ENCODE measurements around the gene TMPRSS7. TPM values are rescaled to one million over a fixed set of nuclear protein-coding genes. Genes with fewer than 3 reads are reported as not detected.

Gene TMPRSS7
- total RNA-seq, 1 donor from 2014 or later, result not detected

GRCh38 chr3:112101916-112102315 is 67.4 kb downstream of the TMPRSS7 start:
- H4K20me1 ChIP-seq (ENCODE audit: low read depth), result no peaks in the 10 kb centered on the region
- Mint-ChIP-seq H3K4me1 (no peaks in the 10 kb centered on the region), H3K27me3 (ENCODE audit: insufficient read depth, low read depth) (no peaks in the 10 kb centered on the region), H3K9me3 (no peaks in the 10 kb centered on the region), H3K4me3 (no peak overlapping the region), H3K36me3 (no peaks in the 10 kb centered on the region), H3K27ac (no peak overlapping the region)
- H3K4me2 ChIP-seq, result no peak overlapping the region
- TF ChIP-seq EZH2phosphoT487 (IDR thresholded peaks at IDR 0.05), result no peak
- TF ChIP-seq, protein P1, sequence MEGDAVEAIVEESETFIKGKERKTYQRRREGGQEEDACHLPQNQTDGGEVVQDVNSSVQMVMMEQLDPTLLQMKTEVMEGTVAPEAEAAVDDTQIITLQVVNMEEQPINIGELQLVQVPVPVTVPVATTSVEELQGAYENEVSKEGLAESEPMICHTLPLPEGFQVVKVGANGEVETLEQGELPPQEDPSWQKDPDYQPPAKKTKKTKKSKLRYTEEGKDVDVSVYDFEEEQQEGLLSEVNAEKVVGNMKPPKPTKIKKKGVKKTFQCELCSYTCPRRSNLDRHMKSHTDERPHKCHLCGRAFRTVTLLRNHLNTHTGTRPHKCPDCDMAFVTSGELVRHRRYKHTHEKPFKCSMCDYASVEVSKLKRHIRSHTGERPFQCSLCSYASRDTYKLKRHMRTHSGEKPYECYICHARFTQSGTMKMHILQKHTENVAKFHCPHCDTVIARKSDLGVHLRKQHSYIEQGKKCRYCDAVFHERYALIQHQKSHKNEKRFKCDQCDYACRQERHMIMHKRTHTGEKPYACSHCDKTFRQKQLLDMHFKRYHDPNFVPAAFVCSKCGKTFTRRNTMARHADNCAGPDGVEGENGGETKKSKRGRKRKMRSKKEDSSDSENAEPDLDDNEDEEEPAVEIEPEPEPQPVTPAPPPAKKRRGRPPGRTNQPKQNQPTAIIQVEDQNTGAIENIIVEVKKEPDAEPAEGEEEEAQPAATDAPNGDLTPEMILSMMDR (IDR thresholded peaks at IDR 0.05), result no peak
- no peak for TF ChIP-seq EZH2 (IDR thresholded peaks at IDR 0.05)
- H3K27me3 ChIP-seq, result no peaks in the 10 kb centered on the region
- H3K4me3 ChIP-seq, result no peak overlapping the region
- no peak overlapping the region for H3K27ac ChIP-seq
- H2AFZ ChIP-seq (replicated peaks), result no peak overlapping the region
- no peaks in the 10 kb centered on the region for H3K9me3 ChIP-seq (ENCODE audit: low read depth)
- DNase-seq (ENCODE audit: low spot score), result no peak
- no peaks in the 10 kb centered on the region for H3K36me3 ChIP-seq
- H3K4me1 ChIP-seq, result no peaks in the 10 kb centered on the region
- no peak overlapping the region for H3K9ac ChIP-seq
- H3F3A ChIP-seq (ENCODE audit: low read depth), result no peaks in the 10 kb centered on the region
- H3K79me2 ChIP-seq (ENCODE audit: low read depth), result no peaks in the 10 kb centered on the region

DNA sequence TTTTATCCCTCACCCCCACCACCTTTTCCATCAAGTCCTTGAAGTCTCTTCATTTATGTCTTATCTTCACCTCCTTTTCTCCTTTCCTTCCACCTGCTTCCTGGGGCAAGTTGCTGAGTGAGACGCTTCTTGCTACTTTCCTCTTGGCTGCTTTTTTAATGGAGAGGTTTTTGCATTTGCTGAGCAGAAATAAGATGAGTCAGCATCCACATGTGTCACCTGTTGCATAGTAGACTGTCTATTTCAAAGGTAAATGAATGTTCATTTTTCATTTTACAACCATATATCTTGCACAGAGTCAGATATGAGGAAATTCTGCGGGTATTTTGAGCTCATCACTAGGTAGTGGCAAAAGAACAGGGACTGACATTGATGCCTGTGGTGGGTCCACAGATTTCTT is 70.2 kb downstream of the TMPRSS7 start:
- Histone ChIP-seq H3K4me2 (no peak overlapping the region), H4K20me1 (ENCODE audit: low read depth) (no peaks in the 10 kb centered on the region), H3K4me1 (no peaks in the 10 kb centered on the region), H3K27ac (no peak overlapping the region), H3K9me3 (ENCODE audit: low read depth) (no peaks in the 10 kb centered on the region), H3K4me3 (no peak overlapping the region), H3K79me2 (ENCODE audit: low read depth) (no peaks in the 10 kb centered on the region), H3K36me3 (no peaks in the 10 kb centered on the region), H2AFZ (replicated peaks) (no peak overlapping the region), H3F3A (ENCODE audit: low read depth) (no peaks in the 10 kb centered on the region), H3K27me3 (no peaks in the 10 kb centered on the region), H3K9ac (no peak overlapping the region)
- Mint-ChIP-seq H3K27ac (no peak overlapping the region), H3K9me3 (no peaks in the 10 kb centered on the region), H3K4me3 (no peak overlapping the region), H3K4me1 (peaks cover 11% of the 10 kb centered on the region), H3K36me3 (no peaks in the 10 kb centered on the region), H3K27me3 (ENCODE audit: insufficient read depth, low read depth) (no peaks in the 10 kb centered on the region)
- DNase-seq (ENCODE audit: low spot score), result no peak
- TF ChIP-seq EZH2phosphoT487 (IDR thresholded peaks at IDR 0.05), result no peak

- H3K9me3 ChIP-seq (ENCODE audit: low read depth), result no peaks in the 10 kb centered on the region
- H3K79me2 ChIP-seq (ENCODE audit: low read depth), result no peaks in the 10 kb centered on the region
- no peaks in the 10 kb centered on the region for H4K20me1 ChIP-seq (ENCODE audit: low read depth)
- H3K4me3 Mint-ChIP-seq, result no peak overlapping the region
- H3K9me3 Mint-ChIP-seq, result no peaks in the 10 kb centered on the region
- H3K4me1 Mint-ChIP-seq, result peaks cover 11% of the 10 kb centered on the region
- no peak overlapping the region for H3K9ac ChIP-seq
- no peak overlapping the region for H3K27ac Mint-ChIP-seq
- no peak overlapping the region for H2AFZ ChIP-seq (replicated peaks)
- H3K27me3 Mint-ChIP-seq (ENCODE audit: insufficient read depth, low read depth), result peaks cover 6% of the 10 kb centered on the region
- TF ChIP-seq, protein P1 (IDR thresholded peaks at IDR 0.05), result no peak
- TF ChIP-seq EZH2phosphoT487 (IDR thresholded peaks at IDR 0.05) (no peak), EZH2 (IDR thresholded peaks at IDR 0.05) (no peak)
- no peaks in the 10 kb centered on the region for H3K36me3 Mint-ChIP-seq
- H3F3A ChIP-seq (ENCODE audit: low read depth), result no peaks in the 10 kb centered on the region
- H3K27ac ChIP-seq, result no peak overlapping the region
- no peak overlapping the region for H3K4me3 ChIP-seq
- H3K4me1 ChIP-seq, result no peaks in the 10 kb centered on the region
- H3K4me2 ChIP-seq, result no peak overlapping the region
- no peak for DNase-seq (ENCODE audit: low spot score)
- no peaks in the 10 kb centered on the region for H3K36me3 ChIP-seq
- H3K27me3 ChIP-seq, result no peaks in the 10 kb centered on the region
Observed at GRCh38 chr3:112109322-112109721, 74.8 kb downstream of the TMPRSS7 start.

DNA sequence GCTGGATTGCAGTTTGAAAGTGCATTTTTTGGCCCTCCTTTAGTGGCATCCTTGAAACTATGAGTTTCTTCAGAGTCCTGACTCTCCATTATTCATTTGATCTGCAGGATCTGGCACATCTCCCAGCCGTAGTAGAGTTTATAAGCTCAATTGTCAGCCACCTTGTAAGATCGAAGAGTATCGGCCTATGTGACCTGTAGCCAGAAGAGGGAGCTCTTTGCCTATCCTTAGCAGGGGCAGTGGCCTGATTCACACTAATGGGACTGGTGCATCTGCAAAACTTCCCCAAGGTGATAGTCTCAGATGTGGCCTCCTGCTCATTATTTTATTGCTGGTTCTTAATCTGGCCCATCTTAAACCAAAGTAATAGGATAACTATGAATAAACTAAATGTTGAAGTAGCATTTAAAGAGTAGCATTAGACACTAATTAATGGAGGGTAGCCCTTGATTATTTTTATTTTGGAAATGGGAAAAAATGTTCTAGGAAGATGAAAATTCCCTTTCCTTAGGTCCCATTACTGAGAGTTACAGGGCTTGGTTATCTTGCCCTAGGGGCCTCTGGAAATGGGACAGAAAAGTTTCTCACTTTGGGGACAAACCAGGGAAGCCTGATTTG is 77.4 kb downstream of the TMPRSS7 start:
- H3K4me3 Mint-ChIP-seq, result no peak overlapping the region
- peak; percentile 87 for DNase-seq (ENCODE audit: low spot score)
- H3K4me1 ChIP-seq, result peaks cover 23% of the 10 kb centered on the region
- no peak overlapping the region for H3K9ac ChIP-seq
- H3K27ac ChIP-seq, result no peak overlapping the region
- H2AFZ ChIP-seq (replicated peaks), result peak overlapping the region; percentile 47
- H3K36me3 Mint-ChIP-seq, result no peaks in the 10 kb centered on the region
- H3K27me3 ChIP-seq, result no peaks in the 10 kb centered on the region
- H3K4me1 Mint-ChIP-seq, result peaks cover 24% of the 10 kb centered on the region
- peaks cover 4% of the 10 kb centered on the region for H3F3A ChIP-seq (ENCODE audit: low read depth)
- no peaks in the 10 kb centered on the region for H4K20me1 ChIP-seq (ENCODE audit: low read depth)
- TF ChIP-seq, protein P1 (IDR thresholded peaks at IDR 0.05), result peak; percentile 93
- TF ChIP-seq EZH2phosphoT487 (IDR thresholded peaks at IDR 0.05), result no peak
- TF ChIP-seq EZH2 (IDR thresholded peaks at IDR 0.05), result no peak
- H3K27me3 Mint-ChIP-seq (ENCODE audit: insufficient read depth, low read depth), result peaks cover 6% of the 10 kb centered on the region
- no peaks in the 10 kb centered on the region for H3K9me3 Mint-ChIP-seq
- no peak overlapping the region for H3K27ac Mint-ChIP-seq
- no peak overlapping the region for H3K4me2 ChIP-seq
- no peaks in the 10 kb centered on the region for H3K79me2 ChIP-seq (ENCODE audit: low read depth)
- no peaks in the 10 kb centered on the region for H3K36me3 ChIP-seq
- H3K4me3 ChIP-seq, result no peak overlapping the region
- H3K9me3 ChIP-seq (ENCODE audit: low read depth), result no peaks in the 10 kb centered on the region
